A549 (cell line): ENCODE results near the gene NEK9.

ENCODE experiments used
- CEBPB ChIP-seq, 2 experiments: fragments of >200 bp in 1 of 2; sonication (Bioruptor Twin) in 1 of 2; formaldehyde crosslinking in 1 of 2; IDR thresholded peaks; 2 replicates each; pipeline ENCODE4 v1.6.1; 2012 to 2016
- TF ChIP-seq, protein P1 (sequence below): fragments of >200 bp; sonication (Bioruptor Twin); formaldehyde crosslinking; IDR thresholded peaks from 3 replicates; pipeline ENCODE4 v1.5.1; 2016

DNA sequence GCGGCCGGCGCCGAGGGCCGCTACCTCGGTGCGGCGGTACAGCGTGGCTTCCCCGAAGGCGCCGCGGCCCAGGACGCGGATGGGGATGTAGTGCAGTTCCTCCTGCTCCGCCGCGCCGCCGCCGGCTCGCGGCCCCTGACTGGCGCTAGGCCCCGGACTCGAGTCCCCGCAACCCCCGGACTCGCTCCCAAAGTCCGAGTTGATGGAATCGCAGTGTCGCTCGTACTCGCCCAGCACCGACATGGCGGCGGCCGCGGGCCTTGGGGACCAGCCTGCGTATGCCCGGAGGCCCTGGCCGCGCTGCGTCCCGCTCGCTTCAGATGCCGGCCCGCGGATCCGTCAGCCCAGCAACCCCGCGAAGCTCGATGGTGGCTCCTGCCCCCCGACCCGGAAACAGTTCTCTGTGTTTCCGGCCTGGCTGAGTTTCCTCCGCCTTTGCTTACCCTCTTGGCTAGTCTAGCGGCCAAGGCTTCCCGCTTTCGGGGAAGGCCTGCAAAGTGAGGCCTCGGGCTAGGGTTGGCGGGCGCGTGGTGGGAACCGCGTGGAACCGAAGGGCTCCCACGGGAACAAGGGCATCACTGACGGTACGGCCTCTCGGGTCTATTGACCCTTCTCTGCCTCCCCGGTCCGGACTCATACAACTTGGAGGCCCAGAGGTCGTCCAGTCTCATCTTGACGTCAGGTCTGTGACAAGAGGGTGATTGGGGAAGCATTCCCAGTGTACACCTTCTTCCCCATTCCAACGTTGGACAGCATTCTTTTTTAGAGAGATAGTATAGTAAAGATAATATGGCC, at the start of gene NEK9:
- TF ChIP-seq, protein P1, sequence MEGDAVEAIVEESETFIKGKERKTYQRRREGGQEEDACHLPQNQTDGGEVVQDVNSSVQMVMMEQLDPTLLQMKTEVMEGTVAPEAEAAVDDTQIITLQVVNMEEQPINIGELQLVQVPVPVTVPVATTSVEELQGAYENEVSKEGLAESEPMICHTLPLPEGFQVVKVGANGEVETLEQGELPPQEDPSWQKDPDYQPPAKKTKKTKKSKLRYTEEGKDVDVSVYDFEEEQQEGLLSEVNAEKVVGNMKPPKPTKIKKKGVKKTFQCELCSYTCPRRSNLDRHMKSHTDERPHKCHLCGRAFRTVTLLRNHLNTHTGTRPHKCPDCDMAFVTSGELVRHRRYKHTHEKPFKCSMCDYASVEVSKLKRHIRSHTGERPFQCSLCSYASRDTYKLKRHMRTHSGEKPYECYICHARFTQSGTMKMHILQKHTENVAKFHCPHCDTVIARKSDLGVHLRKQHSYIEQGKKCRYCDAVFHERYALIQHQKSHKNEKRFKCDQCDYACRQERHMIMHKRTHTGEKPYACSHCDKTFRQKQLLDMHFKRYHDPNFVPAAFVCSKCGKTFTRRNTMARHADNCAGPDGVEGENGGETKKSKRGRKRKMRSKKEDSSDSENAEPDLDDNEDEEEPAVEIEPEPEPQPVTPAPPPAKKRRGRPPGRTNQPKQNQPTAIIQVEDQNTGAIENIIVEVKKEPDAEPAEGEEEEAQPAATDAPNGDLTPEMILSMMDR: no peak
- no peak for TF ChIP-seq CEBPB (IDR thresholded peaks at IDR 0.05)
